Activated effector memory CD4-positive, alpha-beta T cell treated with anti-CD3 and anti-CD28 coated beads, Interleukin-2, amount 50 U/mL, for 16 hours (primary cell): ENCODE results near the gene PLCB1.

Source experiments
- DNase-seq: peaks from one replicate; pipeline ENCODE4 v3.0.0-alpha.2; 2020

The PLCB1 gene

GRCh38 chr20:8924539-8924938 is 792.5 kb downstream of the PLCB1 start:
- DNase-seq, result no peak

- DNase-seq, result no peak
These were observed 798.7 kb downstream of the PLCB1 start for GRCh38 chr20:8930726-8931125.

GRCh38 chr20:8932192-8933165 is 800.4 kb downstream of the PLCB1 start:
- DNase-seq, result no peak

GRCh38 chr20:8933381-8933807 is 801.3 kb downstream of the PLCB1 start:
- no peak for DNase-seq

GRCh38 chr20:8934362-8934761 is 802.3 kb downstream of the PLCB1 start:
- no peak for DNase-seq
